GM12892 (cell line): ENCODE measurements around the gene FKBP15. TPM values are rescaled to one million over a fixed set of nuclear protein-coding genes. Genes with fewer than 3 reads are reported as not detected.

Experiments
- DNase-seq: peaks from one replicate; pipeline ENCODE4 v3.0.0; 2011; ENCODE audit not compliant: insufficient read length
- FAIRE-seq: peaks from 2 replicates; lab custom pipeline; 2011; peaks lifted over from hg19 to GRCh38; lab: Jason Lieb, UNC
- POLR2A ChIP-seq: IDR thresholded peaks from 2 replicates; pipeline ENCODE4 v1.6.1; 2011; ENCODE audit warnings: low read depth, low read length, control low read depth
- POLR2AphosphoS5 ChIP-seq: IDR thresholded peaks from 2 replicates; pipeline ENCODE4 v1.6.1; 2011; ENCODE audit warnings: low read depth, low read length, control low read depth
- TAF1 ChIP-seq: IDR thresholded peaks from 2 replicates; pipeline ENCODE4 v1.6.1; 2011; ENCODE audit warnings: low read depth, mild to moderate bottlenecking, control low read depth, low read length, borderline replicate concordance
- polyA plus RNA-seq: library from polyadenylated mRNA; unstranded; fragments of >200 nt; gene quantifications from one replicate; pipeline ENCODE4 v1.2.1, GENCODE V29; 2012; ENCODE audit warnings: missing spikeins, inconsistent platforms; ENCODE audit not compliant: missing spikeins

The FKBP15 gene
- polyA plus RNA-seq: 20.4 TPM

GRCh38 chr9:113221003-113221799, at the start of gene FKBP15, which contains the start of gene SLC31A1:
Gene FKBP15 (minus strand): TSS chr9:113221277. CDS start chr9:113221243, 34 bp downstream.
Gene SLC31A1 (plus strand): TSS chr9:113221544. CDS start chr9:113256149, 34,605 bp downstream.
- TF ChIP-seq POLR2A (peak; percentile 74), TAF1 (0 out of 2 replicates have a peak, but pooled peaks have one; percentile 57), POLR2AphosphoS5 (peak; percentile 51; the same call in 1 of the 2 replicates)
- DNase-seq (peak; percentile 79), FAIRE-seq (peak; percentile 95)

- TF ChIP-seq POLR2A: no peak
- no peak for TF ChIP-seq TAF1
- no peak for TF ChIP-seq POLR2AphosphoS5
- DNase-seq (no peak), FAIRE-seq (no peak)
These were observed 48.8 kb upstream of the FKBP15 start for GRCh38 chr9:113269871-113270270.

GRCh38 chr9:113269355-113269754, 48.3 kb upstream of the FKBP15 start:
- DNase-seq: no peak
- TF ChIP-seq POLR2AphosphoS5 (no peak), POLR2A (no peak), TAF1 (no peak)
- FAIRE-seq: no peak

- no peak for FAIRE-seq
These were observed 47.0 kb upstream of the FKBP15 start for GRCh38 chr9:113267911-113268566.

GRCh38 chr9:113266174-113266573, 45.1 kb upstream of the FKBP15 start:
- no peak for DNase-seq
- TF ChIP-seq TAF1: no peak
- no peak for TF ChIP-seq POLR2AphosphoS5
- TF ChIP-seq POLR2A: no peak

More at GRCh38 chr9:113267911-113268566, 47.0 kb upstream of the FKBP15 start:
- TF ChIP-seq POLR2AphosphoS5 (no peak), TAF1 (no peak), POLR2A (no peak)
- no peak for DNase-seq

GRCh38 chr9:113261917-113262671, 41.0 kb upstream of the FKBP15 start:
- FAIRE-seq: no peak
- no peak for DNase-seq
- TF ChIP-seq POLR2A (no peak), POLR2AphosphoS5 (no peak), TAF1 (no peak)

More at GRCh38 chr9:113266174-113266573, 45.1 kb upstream of the FKBP15 start:
- FAIRE-seq: no peak

GRCh38 chr9:113258282-113258681, 37.2 kb upstream of the FKBP15 start:
- no peak for TF ChIP-seq TAF1
- no peak for TF ChIP-seq POLR2A
- no peak for TF ChIP-seq POLR2AphosphoS5

GRCh38 chr9:113257863-113258262, 36.8 kb upstream of the FKBP15 start:
- FAIRE-seq (no peak), DNase-seq (no peak)
- no peak for TF ChIP-seq POLR2AphosphoS5
- TF ChIP-seq TAF1: no peak
- no peak for TF ChIP-seq POLR2A

More at GRCh38 chr9:113258282-113258681, 37.2 kb upstream of the FKBP15 start:
- no peak for DNase-seq
- no peak for FAIRE-seq

- no peak for DNase-seq
- FAIRE-seq: no peak
- TF ChIP-seq POLR2AphosphoS5: no peak
- no peak for TF ChIP-seq TAF1
- TF ChIP-seq POLR2A: no peak
These were observed 34.4 kb upstream of the FKBP15 start for GRCh38 chr9:113255438-113255837.

- no peak for TF ChIP-seq POLR2AphosphoS5
- TF ChIP-seq TAF1: no peak
- TF ChIP-seq POLR2A: no peak
- FAIRE-seq: no peak
- no peak for DNase-seq
These were observed 33.9 kb upstream of the FKBP15 start for GRCh38 chr9:113254991-113255390.
